GM11168 (cell line): ENCODE measurements around the gene CAP1.
"Not testable (repeated sequence)": the region's sequence is repeated elsewhere in the genome, so short reads cannot be mapped to it uniquely, and the experiment has no call there.

Experiments used
- in situ Hi-C: fragments of 300-500 bp; cut with MboI; formaldehyde crosslinking; loops from one replicate; pipeline ENCODE4 v1.12.0; 2022; ENCODE audit warnings: low sequenced_read_pairs; ENCODE audit not compliant: unreplicated experiment

Gene CAP1

GRCh38 chr1:40040511-40041465 lies at the start of gene CAP1:
CAP1 (plus strand) TSS chr1:40040729; CDS start chr1:40059347, 18,618 bp downstream.
- in situ Hi-C loops, result no loop called here

- in situ Hi-C loops, result no loop called here
Observed at GRCh38 chr1:39992234-39992633, 48.3 kb upstream of the CAP1 start.

GRCh38 chr1:39992888-39993287 lies 47.6 kb upstream of the CAP1 start:
- in situ Hi-C loops, result no loop called here

- in situ Hi-C loops, result no loop called here
Observed at GRCh38 chr1:39995973-39996393, 44.5 kb upstream of the CAP1 start.

GRCh38 chr1:39996396-39997004 lies 44.0 kb upstream of the CAP1 start:
- in situ Hi-C loops, result no loop called here

- in situ Hi-C loops, result no loop called here
Observed at GRCh38 chr1:40001456-40001855, 39.1 kb upstream of the CAP1 start.

- in situ Hi-C loops, result no loop called here
Observed at GRCh38 chr1:40003156-40004093, 37.1 kb upstream of the CAP1 start.

- in situ Hi-C loops, result no loop called here
Observed at GRCh38 chr1:40004857-40005256, 35.7 kb upstream of the CAP1 start.

- in situ Hi-C loops, result not testable (repeated sequence)
Observed at GRCh38 chr1:40007481-40008034, 33.0 kb upstream of the CAP1 start.

GRCh38 chr1:40011198-40011597 lies 29.3 kb upstream of the CAP1 start:
- in situ Hi-C loops, result no loop called here

- in situ Hi-C loops, result no loop called here
Observed at GRCh38 chr1:40014253-40014706, 26.2 kb upstream of the CAP1 start.

- in situ Hi-C loops, result no loop called here
Observed at GRCh38 chr1:40014812-40015594, 25.5 kb upstream of the CAP1 start.

- in situ Hi-C loops, result no loop called here
Observed at GRCh38 chr1:40017951-40018575, 22.5 kb upstream of the CAP1 start.

- in situ Hi-C loops, result no loop called here
Observed at GRCh38 chr1:40020447-40021085, 20.0 kb upstream of the CAP1 start.

GRCh38 chr1:40023379-40023944 lies 17.1 kb upstream of the CAP1 start:
- in situ Hi-C loops, result no loop called here

- in situ Hi-C loops, result no loop called here
Observed at GRCh38 chr1:40024671-40025070, 15.9 kb upstream of the CAP1 start.

- in situ Hi-C loops, result no loop called here
Observed at GRCh38 chr1:40027647-40028046, 12.9 kb upstream of the CAP1 start.

GRCh38 chr1:40029608-40030007 lies 10.9 kb upstream of the CAP1 start:
- in situ Hi-C loops, result no loop called here
